GM18873 (cell line): Measurements from ENCODE around the gene HRH1.

Experiments used
- ATAC-seq: cut with Tn5 transposase; IDR thresholded peaks from one replicate; pipeline ENCODE4 v1.9.1; 2021; ENCODE audit warnings: mild to moderate bottlenecking, moderate library complexity, moderate number of reproducible peaks; ENCODE audit not compliant: unreplicated experiment, low FRiP score

Gene HRH1

DNA sequence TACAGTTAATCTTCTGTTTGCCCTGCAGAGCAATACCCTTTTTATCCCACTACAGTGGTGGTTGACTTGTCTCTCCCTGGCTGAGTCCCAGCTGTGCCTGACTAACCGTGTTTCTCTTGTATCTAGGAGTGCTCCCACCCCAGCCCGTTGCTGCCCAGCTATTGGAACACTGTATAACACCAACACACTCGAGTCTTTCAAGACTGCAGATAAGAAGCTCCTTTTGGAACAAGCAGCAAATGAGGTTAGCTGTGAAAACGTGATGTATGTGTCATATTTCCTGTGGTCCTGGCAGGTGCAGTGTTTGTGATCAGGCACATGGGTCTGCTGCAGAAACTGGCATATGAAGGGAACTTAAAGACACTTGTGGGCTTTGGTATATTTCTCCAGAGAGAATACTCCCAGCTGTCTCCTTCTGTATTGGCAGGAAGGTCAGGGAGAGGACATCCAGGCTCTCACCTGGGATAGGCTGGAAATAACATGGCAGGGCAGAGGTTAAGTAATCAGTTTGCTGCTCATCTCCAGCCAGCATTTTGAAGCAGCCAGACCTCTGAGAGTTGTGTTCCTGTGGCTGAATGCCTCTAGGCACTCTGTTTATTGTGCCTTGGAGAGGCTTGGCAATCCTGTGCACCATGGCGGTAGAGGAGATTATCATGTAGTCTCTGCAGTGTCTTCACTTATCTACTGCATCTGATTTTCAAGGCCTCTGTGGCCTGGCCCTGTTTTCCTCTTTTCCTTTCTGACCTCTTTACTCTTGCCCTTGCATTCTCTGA lies 152.7 kb downstream of the HRH1 start:
- no peak for ATAC-seq

DNA sequence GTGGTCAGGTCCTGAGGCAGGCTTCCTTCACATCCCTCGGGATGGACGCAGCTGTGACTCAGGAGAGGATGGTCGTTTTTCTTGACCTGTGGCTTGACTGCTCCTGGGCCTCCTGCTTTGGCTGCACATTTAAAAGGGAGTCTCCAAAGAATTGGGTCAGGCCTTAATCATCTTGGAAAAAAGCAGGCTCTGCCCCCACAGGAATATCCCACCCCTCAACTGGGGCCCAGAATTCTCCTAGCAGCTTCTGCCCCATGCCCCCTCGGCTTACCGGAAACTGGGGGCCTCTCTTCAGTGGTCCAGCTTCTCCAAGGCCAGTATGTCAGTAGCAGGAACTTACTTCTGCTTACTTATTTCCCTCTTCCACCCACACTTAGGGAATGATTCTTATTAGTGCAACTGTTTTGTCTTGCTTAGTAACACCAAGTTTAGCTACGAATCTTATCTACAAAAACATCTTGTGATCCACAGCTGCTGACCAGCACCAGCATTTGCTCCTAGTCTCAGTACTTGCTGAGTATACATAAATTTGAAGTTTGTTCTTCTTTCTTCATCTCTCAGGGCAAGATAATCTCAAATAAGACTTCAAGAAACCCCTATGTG lies 153.6 kb downstream of the HRH1 start:
- no peak for ATAC-seq

DNA sequence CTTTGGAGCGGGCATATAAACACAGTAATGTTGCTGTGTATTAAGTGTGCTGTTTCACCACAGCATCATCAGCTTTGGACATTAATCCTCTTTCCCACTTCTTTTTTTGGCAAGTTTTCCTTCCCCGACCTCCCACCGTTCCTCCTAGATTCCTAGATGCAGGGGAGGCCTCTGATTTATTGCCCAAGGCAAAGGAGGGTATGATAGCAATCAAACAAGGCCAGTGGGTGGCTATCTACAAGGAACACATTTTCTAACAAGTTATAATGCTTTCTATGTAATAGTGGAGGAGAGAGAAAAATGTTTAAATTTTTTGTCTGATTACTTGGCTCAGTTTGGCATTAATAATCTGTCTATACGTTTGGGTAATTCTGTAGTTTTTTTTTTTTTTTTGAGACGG lies 156.0 kb downstream of the HRH1 start:
- no peak for ATAC-seq

DNA sequence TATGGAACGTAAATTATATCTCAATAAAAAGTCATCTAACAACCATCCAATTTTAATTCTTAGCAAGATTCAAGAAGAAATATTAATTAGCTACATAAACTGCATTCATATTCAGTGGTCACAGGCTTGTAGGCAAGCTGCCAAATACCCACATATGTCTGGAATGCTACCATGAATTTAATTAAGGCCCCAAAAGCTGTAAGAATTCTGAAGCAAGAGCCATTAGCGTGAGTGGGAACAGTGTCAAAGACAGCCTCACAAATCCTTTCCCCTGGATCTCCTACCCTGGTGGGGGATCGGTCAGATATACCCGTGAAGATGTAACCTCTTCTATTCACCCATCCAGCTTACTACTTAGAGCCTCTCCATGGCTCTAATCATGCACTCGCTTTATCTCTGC lies 157.9 kb downstream of the HRH1 start:
- no peak for ATAC-seq
